Stimulated activated naive CD8-positive, alpha-beta T cell treated with anti-CD3 and anti-CD28 coated beads, Interleukin-15, Interleukin-2, amounts not matched to agents 100 ng/mL and 50 ng/mL, for 24 hours (primary cell): ENCODE measurements around the gene DRG1.
"Not testable (repeated sequence)": the region's sequence is repeated elsewhere in the genome, so short reads cannot be mapped to it uniquely, and the experiment has no call there.

Experiments used
- H3K27ac Mint-ChIP-seq: one replicate; pipeline ENCODE4 v1.8.0; 2021; ENCODE audit warnings: mild to moderate bottlenecking, mixed read lengths
- H3K27me3 Mint-ChIP-seq: one replicate; pipeline ENCODE4 v1.8.0; 2021; ENCODE audit warnings: mixed read lengths
- H3K36me3 Mint-ChIP-seq: one replicate; pipeline ENCODE4 v1.8.0; 2021; ENCODE audit warnings: low read depth, mixed read lengths
- H3K4me1 Mint-ChIP-seq: one replicate; pipeline ENCODE4 v1.8.0; 2021; ENCODE audit warnings: low read depth, mixed read lengths
- H3K4me3 Mint-ChIP-seq: one replicate; pipeline ENCODE4 v1.8.0; 2021; ENCODE audit warnings: mild to moderate bottlenecking, mixed read lengths
- H3K9me3 Mint-ChIP-seq: one replicate; pipeline ENCODE4 v1.8.0; 2021; ENCODE audit warnings: mixed read lengths

Gene DRG1

GRCh38 chr22:31399211-31400022 is at the start of gene DRG1:
TSS of gene DRG1 (plus strand) at chr22:31399604. CDS start at chr22:31399684, 80 bp downstream.
- Mint-ChIP-seq H3K9me3 (peaks cover 2% of the 10 kb centered on the region), H3K4me3 (peak within 1 kb of the TSS; percentile 100), H3K36me3 (peaks cover 33% of the 10 kb centered on the region), H3K27ac (peak within 1 kb of the TSS; percentile 96), H3K4me1 (peaks cover 31% of the 10 kb centered on the region), H3K27me3 (peaks cover 2% of the 10 kb centered on the region)

GRCh38 chr22:31349960-31350359 is 49.4 kb upstream of the DRG1 start:
- Mint-ChIP-seq H3K9me3 (no peaks in the 10 kb centered on the region), H3K4me3 (no peak overlapping the region), H3K27me3 (no peaks in the 10 kb centered on the region), H3K36me3 (peaks cover under 1% of the 10 kb centered on the region), H3K27ac (no peak overlapping the region), H3K4me1 (peaks cover 6% of the 10 kb centered on the region)

GRCh38 chr22:31350410-31350863 is 49.0 kb upstream of the DRG1 start:
- no peak overlapping the region for H3K27ac Mint-ChIP-seq
- H3K4me3 Mint-ChIP-seq = no peak overlapping the region
- H3K36me3 Mint-ChIP-seq = no peaks in the 10 kb centered on the region
- peaks cover 6% of the 10 kb centered on the region for H3K4me1 Mint-ChIP-seq
- H3K9me3 Mint-ChIP-seq = no peaks in the 10 kb centered on the region
- H3K27me3 Mint-ChIP-seq = no peaks in the 10 kb centered on the region

- Mint-ChIP-seq H3K27ac (peak overlapping the region; percentile 52), H3K36me3 (no peaks in the 10 kb centered on the region), H3K27me3 (no peaks in the 10 kb centered on the region), H3K9me3 (no peaks in the 10 kb centered on the region), H3K4me1 (no peaks in the 10 kb centered on the region), H3K4me3 (no peak overlapping the region)
Observed at GRCh38 chr22:31354515-31354914, 44.9 kb upstream of the DRG1 start.

DNA sequence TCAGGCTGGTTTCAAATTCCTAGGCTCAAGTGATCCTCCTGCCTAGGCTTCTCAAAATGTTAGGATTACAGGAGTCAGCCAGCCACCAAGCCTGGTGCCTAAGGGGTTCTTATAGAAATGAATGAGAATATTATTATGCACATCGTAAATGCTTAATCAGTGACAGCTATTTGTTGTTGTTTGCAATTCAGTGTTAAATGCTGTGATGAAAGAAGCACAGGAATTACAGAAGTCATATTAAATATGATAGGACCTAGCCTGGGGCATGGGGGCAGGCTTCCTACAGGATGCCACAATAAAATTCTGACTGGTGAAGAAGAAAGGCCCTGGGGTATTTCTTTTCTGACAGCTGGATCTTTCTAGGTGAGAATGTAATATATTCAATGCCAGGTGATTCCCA is 39.4 kb upstream of the DRG1 start:
- Mint-ChIP-seq H3K27me3 (no peaks in the 10 kb centered on the region), H3K4me1 (no peaks in the 10 kb centered on the region), H3K9me3 (no peaks in the 10 kb centered on the region), H3K27ac (no peak overlapping the region), H3K4me3 (no peak overlapping the region), H3K36me3 (no peaks in the 10 kb centered on the region)

DNA sequence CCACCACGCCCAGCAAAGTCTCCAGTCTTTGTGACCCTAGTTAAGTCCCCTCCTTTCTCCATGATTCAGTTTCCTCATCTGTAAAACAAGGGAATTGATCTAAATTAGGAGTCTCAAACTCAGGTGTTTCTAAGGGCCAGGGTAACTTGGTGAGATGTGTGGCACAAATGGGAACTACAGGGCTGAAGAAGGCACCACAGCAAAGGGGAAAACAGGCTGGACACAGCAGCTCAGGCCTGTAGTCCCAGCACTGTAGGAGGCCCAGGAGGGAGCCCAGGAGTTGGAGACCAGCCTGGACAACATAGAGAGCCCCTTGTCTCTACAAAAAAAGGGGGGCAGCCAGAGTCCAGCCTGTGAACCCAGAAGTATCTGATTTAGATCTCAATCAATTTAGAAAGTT is 37.7 kb upstream of the DRG1 start:
- H3K4me3 Mint-ChIP-seq = no peak overlapping the region
- H3K9me3 Mint-ChIP-seq = no peaks in the 10 kb centered on the region
- no peak overlapping the region for H3K27ac Mint-ChIP-seq
- H3K4me1 Mint-ChIP-seq = no peaks in the 10 kb centered on the region
- H3K36me3 Mint-ChIP-seq = no peaks in the 10 kb centered on the region
- H3K27me3 Mint-ChIP-seq = no peaks in the 10 kb centered on the region

DNA sequence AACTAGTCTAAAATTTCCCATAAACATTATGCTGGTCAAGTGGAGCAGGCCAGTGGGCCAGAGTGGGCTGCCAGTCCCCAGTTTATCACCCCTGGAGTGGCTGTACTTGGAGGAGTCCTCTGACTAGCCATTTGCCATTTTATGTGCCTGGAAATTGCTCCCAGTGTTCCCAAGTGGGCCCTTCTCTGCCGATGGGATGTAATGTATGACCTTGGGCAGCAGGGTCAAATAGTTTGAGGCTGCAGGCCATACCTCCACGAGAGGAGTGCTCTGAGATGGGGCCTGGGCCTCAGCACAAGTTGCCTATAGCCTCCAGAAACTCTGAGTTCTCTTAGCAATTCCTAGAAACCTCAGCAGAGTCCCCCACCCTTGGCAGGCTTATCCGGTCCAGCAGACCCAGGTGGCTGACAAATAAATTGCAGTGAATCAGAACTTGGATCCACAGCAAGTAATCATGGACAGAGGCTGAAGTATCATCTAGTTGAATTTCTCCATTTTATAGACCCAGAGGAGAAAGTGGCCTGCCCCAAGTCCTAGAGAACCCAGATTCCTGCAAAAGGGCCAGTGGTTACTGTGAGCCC is 35.4 kb upstream of the DRG1 start:
- no peaks in the 10 kb centered on the region for H3K27me3 Mint-ChIP-seq

GRCh38 chr22:31367426-31367825 is 32.0 kb upstream of the DRG1 start:
- no peaks in the 10 kb centered on the region for H3K36me3 Mint-ChIP-seq

More for the DNA sequence above, 35.4 kb upstream of the DRG1 start:
- Mint-ChIP-seq H3K9me3 (no peaks in the 10 kb centered on the region), H3K36me3 (no peaks in the 10 kb centered on the region), H3K4me3 (no peak overlapping the region), H3K27ac (no peak overlapping the region), H3K4me1 (peaks cover 3% of the 10 kb centered on the region)

GRCh38 chr22:31377612-31378011 is 21.8 kb upstream of the DRG1 start:
- H3K4me3 Mint-ChIP-seq = no peak overlapping the region
- H3K4me1 Mint-ChIP-seq = no peaks in the 10 kb centered on the region
- H3K36me3 Mint-ChIP-seq = no peaks in the 10 kb centered on the region
- no peak overlapping the region for H3K27ac Mint-ChIP-seq
- H3K27me3 Mint-ChIP-seq = no peaks in the 10 kb centered on the region
- no peaks in the 10 kb centered on the region for H3K9me3 Mint-ChIP-seq

More at GRCh38 chr22:31367426-31367825, 32.0 kb upstream of the DRG1 start:
- H3K4me1 Mint-ChIP-seq = peaks cover 3% of the 10 kb centered on the region
- no peak overlapping the region for H3K4me3 Mint-ChIP-seq
- H3K9me3 Mint-ChIP-seq = no peaks in the 10 kb centered on the region
- H3K27ac Mint-ChIP-seq = no peak overlapping the region
- H3K27me3 Mint-ChIP-seq = no peaks in the 10 kb centered on the region

DNA sequence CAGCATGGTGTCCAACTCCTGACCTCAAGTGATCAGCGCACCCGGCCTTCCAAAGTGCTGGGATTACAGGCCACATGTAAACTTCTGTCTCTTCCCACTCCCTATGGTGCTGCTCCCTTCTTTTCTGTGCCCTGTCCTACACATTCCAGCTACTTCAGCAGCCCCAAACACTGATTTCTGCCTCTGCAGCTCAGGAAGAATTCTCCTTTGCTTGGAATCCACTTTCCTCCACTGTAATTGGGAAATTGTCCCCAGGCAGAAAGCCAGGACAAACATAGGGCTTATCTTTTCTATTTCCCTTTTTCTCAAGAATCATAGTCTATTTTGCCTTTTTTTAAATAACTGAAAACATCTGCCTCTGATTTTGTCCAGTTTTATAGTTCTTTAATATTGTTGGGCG is 21.3 kb upstream of the DRG1 start:
- H3K9me3 Mint-ChIP-seq = no peaks in the 10 kb centered on the region
- no peaks in the 10 kb centered on the region for H3K27me3 Mint-ChIP-seq
- H3K27ac Mint-ChIP-seq = no peak overlapping the region
- H3K4me1 Mint-ChIP-seq = no peaks in the 10 kb centered on the region
- no peak overlapping the region for H3K4me3 Mint-ChIP-seq
- no peaks in the 10 kb centered on the region for H3K36me3 Mint-ChIP-seq

DNA sequence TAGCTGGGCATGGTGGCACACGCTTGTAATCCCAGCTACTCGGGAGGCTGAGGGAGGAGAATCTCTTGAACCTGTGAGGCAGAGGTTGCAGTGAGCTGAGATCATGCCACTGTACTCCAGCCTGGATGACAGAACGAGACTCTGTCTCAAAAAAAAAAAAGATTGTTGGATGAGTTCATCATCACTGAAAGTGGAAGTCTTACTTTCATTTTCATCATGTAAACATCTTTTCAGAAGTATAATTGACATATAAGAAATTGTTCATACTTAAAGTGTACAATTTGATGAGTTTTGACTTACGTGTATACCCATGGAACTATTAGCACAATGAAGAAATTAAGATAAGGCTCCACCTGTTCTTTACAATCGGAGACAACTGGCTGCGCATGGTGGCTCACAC is 20.8 kb upstream of the DRG1 start:
- not testable (repeated sequence) for H3K36me3 Mint-ChIP-seq, H3K4me1 Mint-ChIP-seq, H3K4me3 Mint-ChIP-seq, H3K27ac Mint-ChIP-seq, H3K27me3 Mint-ChIP-seq, H3K9me3 Mint-ChIP-seq

DNA sequence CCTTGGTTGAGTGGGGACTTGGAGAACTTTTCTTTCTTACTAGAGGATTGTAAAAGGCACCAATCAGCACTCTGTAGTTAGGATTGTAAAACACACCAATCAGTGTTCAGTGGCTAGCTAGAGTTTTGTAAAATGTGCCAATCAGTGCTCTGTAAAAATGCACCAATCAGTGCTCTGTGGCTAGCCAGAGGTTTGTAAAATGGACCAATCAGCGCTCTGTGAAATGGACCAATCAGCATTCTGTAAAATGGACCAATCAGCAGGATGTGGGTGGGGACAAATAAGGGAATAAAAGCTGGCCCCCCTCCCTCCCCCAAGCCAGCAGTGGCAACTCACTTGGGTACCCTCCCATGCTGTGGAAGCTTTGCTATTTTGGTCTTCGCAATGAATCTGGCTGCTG is 5.5 kb upstream of the DRG1 start:
- H3K4me1 Mint-ChIP-seq = peaks cover 2% of the 10 kb centered on the region

GRCh38 chr22:31394326-31394725 is 5.1 kb upstream of the DRG1 start:
- Mint-ChIP-seq H3K36me3 (no peaks in the 10 kb centered on the region), H3K27ac (no peak overlapping the region), H3K9me3 (peaks cover 5% of the 10 kb centered on the region), H3K27me3 (peaks cover 4% of the 10 kb centered on the region), H3K4me1 (peaks cover 4% of the 10 kb centered on the region), H3K4me3 (no peak overlapping the region)

More for the DNA sequence above, 5.5 kb upstream of the DRG1 start:
- Mint-ChIP-seq H3K27ac (no peak overlapping the region), H3K36me3 (no peaks in the 10 kb centered on the region), H3K9me3 (peaks cover 5% of the 10 kb centered on the region), H3K27me3 (peaks cover 4% of the 10 kb centered on the region), H3K4me3 (no peak overlapping the region)

GRCh38 chr22:31398231-31398630 is 1.2 kb upstream of the DRG1 start:
- Mint-ChIP-seq H3K4me1 (peaks cover 31% of the 10 kb centered on the region), H3K36me3 (peaks cover 25% of the 10 kb centered on the region), H3K4me3 (no peak overlapping the region), H3K9me3 (peaks cover 5% of the 10 kb centered on the region), H3K27ac (peak overlapping the region; percentile 49), H3K27me3 (peaks cover 4% of the 10 kb centered on the region)

DNA sequence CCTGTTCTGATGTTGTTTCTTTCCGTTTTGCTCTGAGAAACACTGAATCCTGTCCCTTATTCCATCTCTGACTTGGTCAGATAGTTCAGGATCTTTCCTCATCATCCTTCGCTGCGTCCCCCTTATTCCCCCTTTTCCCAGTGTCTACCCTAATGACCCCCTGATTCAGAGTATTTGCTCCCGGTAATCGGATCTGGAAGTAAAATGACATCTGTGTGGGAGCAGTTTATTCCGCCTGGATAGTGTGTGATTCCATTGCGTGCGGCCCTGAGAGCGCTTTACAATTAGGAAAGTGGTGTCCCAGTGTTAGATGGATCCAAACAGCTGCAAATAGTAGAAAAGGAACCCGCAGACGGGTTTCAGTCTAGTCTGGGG is 606 bp downstream of the DRG1 start:
- H3K36me3 Mint-ChIP-seq = peaks cover 33% of the 10 kb centered on the region
- H3K4me1 Mint-ChIP-seq = peaks cover 31% of the 10 kb centered on the region
- H3K4me3 Mint-ChIP-seq = peak overlapping the region; percentile 100
- H3K9me3 Mint-ChIP-seq = no peaks in the 10 kb centered on the region
- H3K27ac Mint-ChIP-seq = peak overlapping the region; percentile 96
- H3K27me3 Mint-ChIP-seq = no peaks in the 10 kb centered on the region
